H9 (cell line): ENCODE results near the gene FASTK. TPM values are rescaled to one million over a fixed set of nuclear protein-coding genes. Genes with fewer than 3 reads are reported as not detected.

Experiments
- DNase-seq: peaks from one replicate; pipeline ENCODE4 v3.0.0-alpha.2; 2017
- H2AFZ ChIP-seq: one replicate; pipeline ENCODE4 v1.6.1; 2013; ENCODE audit warnings: mild to moderate bottlenecking, low read length, control low read depth, moderate library complexity
- H2AK5ac ChIP-seq: 2 replicates; pipeline ENCODE4 v1.6.1; 2013; ENCODE audit warnings: low read length, control low read depth, mixed read lengths; ENCODE audit not compliant: insufficient read length
- H2BK120ac ChIP-seq: one replicate; pipeline ENCODE4 v1.6.1; 2013; ENCODE audit warnings: low read depth, mild to moderate bottlenecking, low read length, control low read depth, inconsistent platforms; ENCODE audit not compliant: poor library complexity, severe bottlenecking
- H2BK12ac ChIP-seq: 2 replicates; pipeline ENCODE4 v1.6.1; 2013; ENCODE audit warnings: low read length, control low read depth, mixed read lengths, low read depth; ENCODE audit not compliant: insufficient read length
- H2BK15ac ChIP-seq: 2 replicates; pipeline ENCODE4 v1.6.1; 2013; ENCODE audit warnings: low read depth, low read length, control low read depth
- H2BK20ac ChIP-seq: one replicate; pipeline ENCODE4 v1.6.1; 2013; ENCODE audit warnings: low read depth, mild to moderate bottlenecking, low read length, control low read depth, inconsistent platforms; ENCODE audit not compliant: poor library complexity, severe bottlenecking
- H2BK5ac ChIP-seq: 2 replicates; pipeline ENCODE4 v1.6.1; 2013; ENCODE audit warnings: low read length, control low read depth, mixed read lengths; ENCODE audit not compliant: insufficient read length
- H3K14ac ChIP-seq: 2 replicates; pipeline ENCODE4 v1.6.1; 2013; ENCODE audit warnings: low read length, control low read depth; ENCODE audit not compliant: insufficient read depth
- H3K18ac ChIP-seq: 2 replicates; pipeline ENCODE4 v1.6.1; 2013; ENCODE audit warnings: low read depth, mild to moderate bottlenecking, mixed read lengths, low read length, control low read depth; ENCODE audit not compliant: insufficient read length
- H3K23ac ChIP-seq: 2 replicates; pipeline ENCODE4 v1.6.1; 2013; ENCODE audit warnings: low read length, control low read depth, mixed read lengths, low read depth; ENCODE audit not compliant: insufficient read length
- H3K23me2 ChIP-seq: 2 replicates; pipeline ENCODE4 v1.6.1; 2013; ENCODE audit warnings: low read depth, mild to moderate bottlenecking, mixed read lengths, low read length, control low read depth; ENCODE audit not compliant: insufficient read length, poor library complexity, severe bottlenecking
- H3K27ac ChIP-seq: 2 replicates; pipeline ENCODE4 v1.5.1; 2013; ENCODE audit warnings: low read length, control low read depth, mixed read lengths, low read depth; ENCODE audit not compliant: insufficient read length
- H3K27me3 ChIP-seq: 2 replicates; pipeline ENCODE4 v1.6.1; 2013; ENCODE audit warnings: low read length, control low read depth, inconsistent platforms; ENCODE audit not compliant: insufficient read depth
- H3K4ac ChIP-seq: 2 replicates; pipeline ENCODE4 v1.6.1; 2013; ENCODE audit warnings: low read depth, mild to moderate bottlenecking, control low read depth, inconsistent platforms, low read length, moderate library complexity
- H3K4me1 ChIP-seq: 2 replicates; pipeline ENCODE4 v1.6.1; 2013; ENCODE audit warnings: low read length, control low read depth, inconsistent platforms; ENCODE audit not compliant: insufficient read depth
- H3K4me2 ChIP-seq: 2 replicates; pipeline ENCODE4 v1.6.1; 2013; ENCODE audit warnings: low read length, control low read depth, mixed read lengths; ENCODE audit not compliant: insufficient read length, insufficient read depth
- H3K56ac ChIP-seq: 2 replicates; pipeline ENCODE4 v1.6.1; 2013; ENCODE audit warnings: low read depth, mild to moderate bottlenecking, mixed read lengths, low read length, control low read depth; ENCODE audit not compliant: insufficient read length
- H3K79me1 ChIP-seq: 2 replicates; pipeline ENCODE4 v1.6.1; 2013; ENCODE audit warnings: low read depth, mild to moderate bottlenecking, moderate library complexity, low read length, control low read depth, inconsistent platforms; ENCODE audit not compliant: insufficient read depth, poor library complexity, severe bottlenecking
- H3K79me2 ChIP-seq: 2 replicates; pipeline ENCODE4 v1.6.1; 2013; ENCODE audit warnings: low read length, control low read depth, inconsistent platforms; ENCODE audit not compliant: insufficient read depth
- H3K9ac ChIP-seq: 2 replicates; pipeline ENCODE4 v1.6.1; 2013; ENCODE audit warnings: low read length, control low read depth, mixed read lengths; ENCODE audit not compliant: insufficient read length; ENCODE audit errors: extremely low read depth
- H3K9me3 ChIP-seq: one replicate; pipeline ENCODE4 v1.6.1; 2013; ENCODE audit warnings: low read depth, low read length, inconsistent platforms; ENCODE audit not compliant: control insufficient read depth
- H3T11ph ChIP-seq: one replicate; pipeline ENCODE4 v1.6.1; 2013; ENCODE audit warnings: mild to moderate bottlenecking, low read length, control low read depth, inconsistent platforms
- H4K20me1 ChIP-seq: one replicate; pipeline ENCODE4 v1.6.1; 2013; ENCODE audit not compliant: control insufficient read depth, insufficient read length, insufficient read depth
- H4K5ac ChIP-seq: 2 replicates; pipeline ENCODE4 v1.6.1; 2013; ENCODE audit warnings: low read depth, mild to moderate bottlenecking, mixed read lengths, low read length, control low read depth; ENCODE audit not compliant: insufficient read length
- H4K8ac ChIP-seq: replicated peaks from 2 replicates; pipeline ENCODE4 v1.6.1; 2013; ENCODE audit warnings: low read length, control low read depth, mixed read lengths, low read depth; ENCODE audit not compliant: insufficient read length
- H4K91ac ChIP-seq: 2 replicates; pipeline ENCODE4 v1.6.1; 2013; ENCODE audit warnings: low read depth, mild to moderate bottlenecking, moderate library complexity, mixed read lengths, low read length, control low read depth; ENCODE audit not compliant: insufficient read length
- H3K27ac Mint-ChIP-seq, 3 experiments: 2 replicates in 2 of 3; 3 replicates in 1 of 3; pipeline ENCODE4 v1.8.0; 2020 to 2021; ENCODE audit warnings: mixed read lengths in 3 of 3, mild to moderate bottlenecking in 1 of 3, moderate library complexity in 1 of 3
- H3K27me3 Mint-ChIP-seq: 2 replicates; pipeline ENCODE4 v1.8.0; 2021; ENCODE audit warnings: low read depth, mild to moderate bottlenecking, moderate library complexity, mixed read lengths
- H3K36me3 Mint-ChIP-seq, 3 experiments: 2 replicates in 2 of 3; 3 replicates in 1 of 3; pipeline ENCODE4 v1.8.0; 2020 to 2021; ENCODE audit warnings: low read depth in 3 of 3, mixed read lengths in 3 of 3; ENCODE audit not compliant: insufficient read depth in 1 of 3
- H3K4me1 Mint-ChIP-seq, 2 experiments: 2 replicates each; pipeline ENCODE4 v1.8.0; 2020; ENCODE audit warnings: mixed read lengths in 2 of 2
- H3K4me3 Mint-ChIP-seq, 2 experiments: 2 replicates in 1 of 2; 3 replicates in 1 of 2; pipeline ENCODE4 v1.8.0; 2020 to 2021; ENCODE audit warnings: mild to moderate bottlenecking in 2 of 2, mixed read lengths in 2 of 2, moderate library complexity in 1 of 2
- H3K9me3 Mint-ChIP-seq, 2 experiments: 2 replicates in 1 of 2; 3 replicates in 1 of 2; pipeline ENCODE4 v1.8.0; 2020; ENCODE audit warnings: mild to moderate bottlenecking in 2 of 2, mixed read lengths in 2 of 2, moderate library complexity in 1 of 2
- WGBS: extraction: QIAGEN DNeasy Blood & Tissue Kit; methylation state at CpG from one replicate; pipeline ENCODE4 v1.1.7; 2013; ENCODE audit warnings: missing lambda C conversion rate, low lambda C conversion rate, mixed read lengths; ENCODE audit not compliant: insufficient read length; ENCODE audit errors: extremely low coverage; 5-methylcytosine and 5-hydroxymethylcytosine counted together
- total RNA-seq: library from RNA; stranded (reverse); gene quantifications from 2 replicates; pipeline ENCODE4 v1.2.1, GENCODE V29; 2021
- TF ChIP-seq, protein P1 (sequence below): fragments of 200-600 bp; sonication (generic); conservative IDR thresholded peaks from 3 replicates; pipeline ENCODE4 v1.8.0; 2021; ENCODE audit warnings: antibody characterized with exemption, mild to moderate bottlenecking

FASTK gene
- total RNA-seq, 1 experiment from 2014 or later: 57.8 TPM

DNA sequence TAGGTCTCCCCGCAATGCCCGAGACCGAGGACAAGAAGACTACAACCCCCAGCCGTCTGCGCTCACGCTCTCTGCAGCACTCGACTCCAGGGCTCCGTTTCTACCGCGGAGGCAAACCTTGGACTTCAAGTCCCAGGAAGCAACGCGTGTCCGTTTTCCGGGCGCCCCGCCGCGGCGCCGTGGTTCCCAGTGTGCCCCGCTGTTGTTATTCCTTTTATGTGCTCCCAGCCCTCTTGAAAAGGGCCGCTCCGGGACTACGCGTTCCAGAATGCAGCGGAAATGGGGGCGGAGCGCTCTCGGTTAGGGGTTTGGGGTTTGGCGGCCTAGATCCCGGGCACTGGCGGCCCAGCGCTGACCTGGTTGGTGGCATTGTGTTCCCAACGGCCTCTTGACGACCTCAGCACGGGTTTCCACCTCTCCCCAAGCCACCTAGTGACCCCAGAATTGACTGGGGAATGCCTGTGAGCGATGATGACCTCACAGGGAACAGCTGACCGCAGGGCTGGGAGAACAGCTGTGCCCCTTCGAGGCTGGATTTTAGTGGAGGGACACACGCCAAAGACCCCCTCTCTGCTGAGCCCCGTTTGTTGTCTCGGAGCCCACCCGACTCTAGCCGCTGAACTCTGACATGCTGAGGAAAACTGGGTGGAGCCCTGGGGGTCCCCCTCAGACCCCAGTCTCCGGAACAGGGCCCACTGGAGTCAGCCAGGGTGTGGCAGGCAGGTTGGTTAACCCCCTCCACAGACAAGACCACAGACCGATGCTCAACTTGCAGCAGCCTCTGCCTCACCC, 22.4 kb downstream of the FASTK start:
- Histone ChIP-seq H4K8ac (no peak overlapping the region), H3K27me3 (no peaks in the 10 kb centered on the region; the same call in 1 of the 2 replicates), H3K23ac (no peak overlapping the region), H3K56ac (no peak overlapping the region), H2AK5ac (no peak overlapping the region), H3K79me2 (no peaks in the 10 kb centered on the region), H3K4ac (no peak overlapping the region), H3K79me1 (no peaks in the 10 kb centered on the region), H4K91ac (no peak overlapping the region), H3K4me1 (peaks cover 8% of the 10 kb centered on the region), H3K18ac (peak overlapping the region; percentile 55), H3K23me2 (peaks cover 41% of the 10 kb centered on the region), H2BK15ac (no peak overlapping the region), H2BK12ac (no peak overlapping the region), H3K27ac (no peak overlapping the region), H3T11ph (no peak overlapping the region), H2BK5ac (no peak overlapping the region), H3K9me3 (no peaks in the 10 kb centered on the region), H3K9ac (no peak overlapping the region), H4K20me1 (no peaks in the 10 kb centered on the region), H3K14ac (no peak overlapping the region), H2AFZ (no peak overlapping the region), H2BK20ac (no peak overlapping the region), H4K5ac (no peak overlapping the region), H3K4me2 (peak overlapping the region; percentile 58), H2BK120ac (no peak overlapping the region)
- TF ChIP-seq, protein P1, sequence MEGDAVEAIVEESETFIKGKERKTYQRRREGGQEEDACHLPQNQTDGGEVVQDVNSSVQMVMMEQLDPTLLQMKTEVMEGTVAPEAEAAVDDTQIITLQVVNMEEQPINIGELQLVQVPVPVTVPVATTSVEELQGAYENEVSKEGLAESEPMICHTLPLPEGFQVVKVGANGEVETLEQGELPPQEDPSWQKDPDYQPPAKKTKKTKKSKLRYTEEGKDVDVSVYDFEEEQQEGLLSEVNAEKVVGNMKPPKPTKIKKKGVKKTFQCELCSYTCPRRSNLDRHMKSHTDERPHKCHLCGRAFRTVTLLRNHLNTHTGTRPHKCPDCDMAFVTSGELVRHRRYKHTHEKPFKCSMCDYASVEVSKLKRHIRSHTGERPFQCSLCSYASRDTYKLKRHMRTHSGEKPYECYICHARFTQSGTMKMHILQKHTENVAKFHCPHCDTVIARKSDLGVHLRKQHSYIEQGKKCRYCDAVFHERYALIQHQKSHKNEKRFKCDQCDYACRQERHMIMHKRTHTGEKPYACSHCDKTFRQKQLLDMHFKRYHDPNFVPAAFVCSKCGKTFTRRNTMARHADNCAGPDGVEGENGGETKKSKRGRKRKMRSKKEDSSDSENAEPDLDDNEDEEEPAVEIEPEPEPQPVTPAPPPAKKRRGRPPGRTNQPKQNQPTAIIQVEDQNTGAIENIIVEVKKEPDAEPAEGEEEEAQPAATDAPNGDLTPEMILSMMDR: no peak
- Mint-ChIP-seq H3K36me3 (peaks cover 0 to 8% (median 0%) of the 10 kb centered on the region in 3 experiments; a peak in 3 of 7 replicates), H3K4me3 (peak overlapping the region; percentile 78 to 91), H3K9me3 (no peaks in the 10 kb centered on the region; a peak in 1 of 5 replicates), H3K27me3 (peaks cover 22% of the 10 kb centered on the region), H3K4me1 (peaks cover 37 to 48% of the 10 kb centered on the region in 2 experiments), H3K27ac (peak overlapping the region in 2 of 3 experiments; percentile 82 to 93; a peak in 4 of 7 replicates)
- DNase-seq: peak; percentile 100
- WGBS: no CpG with 5 or more reads among the region's 46 CpGs
